PFSK-1 (cell line): ENCODE measurements around the gene CYB561D1.

Experiments
- POLR2AphosphoS5 ChIP-seq: IDR thresholded peaks from 2 replicates; pipeline ENCODE4 v1.6.1; 2012; ENCODE audit warnings: low read depth, mild to moderate bottlenecking, control low read depth, low read length, moderate library complexity
- REST ChIP-seq, 2 experiments: IDR thresholded peaks; 2 replicates each; pipeline versions ENCODE4 v1.6.1 to v1.8.0; 2011 to 2012; ENCODE audit warnings: low read depth in 2 of 2, low read length in 2 of 2, control low read depth in 1 of 2, inconsistent platforms in 1 of 2, mild to moderate bottlenecking in 1 of 2, moderate library complexity in 1 of 2; ENCODE audit not compliant: insufficient read depth in 1 of 2

GRCh38 chr1:109543283-109543987 is 49.5 kb downstream of the CYB561D1 start:
- no peak for TF ChIP-seq POLR2AphosphoS5
- TF ChIP-seq REST (IDR thresholded peaks at IDR 0.05; ENCODE audit: insufficient read depth in 1 of 2, low read depth in 2 of 2, low read length in 2 of 2): no peak
